ENCODE results near the gene IER5L.

Gene IER5L

DNA sequence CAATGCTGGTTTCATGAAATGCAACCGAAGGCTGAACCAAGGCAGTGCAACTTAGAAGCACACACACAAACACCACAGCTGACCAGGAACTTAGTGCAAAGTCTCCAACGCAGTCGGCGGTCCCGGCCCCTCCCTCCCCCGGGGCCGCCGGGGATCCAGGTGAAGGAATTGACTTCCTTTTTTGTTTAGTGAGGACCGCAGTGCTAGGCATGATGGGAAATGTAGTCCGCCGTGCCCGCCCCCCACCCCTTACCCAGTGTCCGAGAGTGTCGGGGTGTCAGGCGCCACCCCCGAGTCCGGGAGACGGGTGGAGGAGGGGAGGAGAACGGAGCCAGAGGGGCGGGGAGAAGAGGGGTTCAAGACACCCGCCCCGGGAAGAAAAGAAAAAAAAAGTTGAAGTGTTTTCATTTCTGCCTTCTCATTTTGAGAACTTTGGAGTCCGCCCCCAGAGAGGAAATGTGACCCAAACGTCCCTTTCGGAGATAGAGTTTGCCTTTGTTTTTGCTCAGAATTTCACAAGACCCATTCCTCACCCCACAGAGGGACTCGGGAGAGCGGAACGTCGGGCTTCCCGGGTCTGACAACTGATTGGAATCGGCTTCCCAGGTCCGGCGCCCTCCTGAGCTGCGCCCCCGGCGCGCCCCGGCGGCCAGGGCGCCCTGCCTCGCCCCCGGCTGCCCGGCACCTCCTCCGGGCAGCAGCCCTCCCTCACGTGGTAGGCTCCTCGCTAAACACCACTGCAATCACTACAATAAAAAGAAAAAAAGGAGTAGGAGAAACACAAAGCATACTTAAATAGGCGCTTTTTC, 2.0 kb downstream of the IER5L start (continued):
- TF ChIP-seq, protein P1, sequence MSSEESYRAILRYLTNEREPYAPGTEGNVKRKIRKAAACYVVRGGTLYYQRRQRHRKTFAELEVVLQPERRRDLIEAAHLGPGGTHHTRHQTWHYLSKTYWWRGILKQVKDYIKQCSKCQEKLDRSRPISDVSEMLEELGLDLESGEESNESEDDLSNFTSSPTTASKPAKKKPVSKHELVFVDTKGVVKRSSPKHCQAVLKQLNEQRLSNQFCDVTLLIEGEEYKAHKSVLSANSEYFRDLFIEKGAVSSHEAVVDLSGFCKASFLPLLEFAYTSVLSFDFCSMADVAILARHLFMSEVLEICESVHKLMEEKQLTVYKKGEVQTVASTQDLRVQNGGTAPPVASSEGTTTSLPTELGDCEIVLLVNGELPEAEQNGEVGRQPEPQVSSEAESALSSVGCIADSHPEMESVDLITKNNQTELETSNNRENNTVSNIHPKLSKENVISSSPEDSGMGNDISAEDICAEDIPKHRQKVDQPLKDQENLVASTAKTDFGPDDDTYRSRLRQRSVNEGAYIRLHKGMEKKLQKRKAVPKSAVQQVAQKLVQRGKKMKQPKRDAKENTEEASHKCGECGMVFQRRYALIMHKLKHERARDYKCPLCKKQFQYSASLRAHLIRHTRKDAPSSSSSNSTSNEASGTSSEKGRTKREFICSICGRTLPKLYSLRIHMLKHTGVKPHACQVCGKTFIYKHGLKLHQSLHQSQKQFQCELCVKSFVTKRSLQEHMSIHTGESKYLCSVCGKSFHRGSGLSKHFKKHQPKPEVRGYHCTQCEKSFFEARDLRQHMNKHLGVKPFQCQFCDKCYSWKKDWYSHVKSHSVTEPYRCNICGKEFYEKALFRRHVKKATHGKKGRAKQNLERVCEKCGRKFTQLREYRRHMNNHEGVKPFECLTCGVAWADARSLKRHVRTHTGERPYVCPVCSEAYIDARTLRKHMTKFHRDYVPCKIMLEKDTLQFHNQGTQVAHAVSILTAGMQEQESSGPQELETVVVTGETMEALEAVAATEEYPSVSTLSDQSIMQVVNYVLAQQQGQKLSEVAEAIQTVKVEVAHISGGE (tag by site-specific recombination; conservative IDR thresholded peaks at IDR 0.05; ENCODE audit: low read depth), result peak; percentile 61
- no peak for TF ChIP-seq ZNF175 (tag by site-specific recombination; IDR thresholded peaks at IDR 0.05)
- TF ChIP-seq WT1 (tag by site-specific recombination; IDR thresholded peaks at IDR 0.05), result peak; percentile 52
- peak; percentile 67 for TF ChIP-seq ZNF24 (tag by site-specific recombination; IDR thresholded peaks at IDR 0.05)
- TF ChIP-seq, protein P2, sequence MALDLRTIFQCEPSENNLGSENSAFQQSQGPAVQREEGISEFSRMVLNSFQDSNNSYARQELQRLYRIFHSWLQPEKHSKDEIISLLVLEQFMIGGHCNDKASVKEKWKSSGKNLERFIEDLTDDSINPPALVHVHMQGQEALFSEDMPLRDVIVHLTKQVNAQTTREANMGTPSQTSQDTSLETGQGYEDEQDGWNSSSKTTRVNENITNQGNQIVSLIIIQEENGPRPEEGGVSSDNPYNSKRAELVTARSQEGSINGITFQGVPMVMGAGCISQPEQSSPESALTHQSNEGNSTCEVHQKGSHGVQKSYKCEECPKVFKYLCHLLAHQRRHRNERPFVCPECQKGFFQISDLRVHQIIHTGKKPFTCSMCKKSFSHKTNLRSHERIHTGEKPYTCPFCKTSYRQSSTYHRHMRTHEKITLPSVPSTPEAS (tag by site-specific recombination; IDR thresholded peaks at IDR 0.05), result peak; percentile 77
- no peak for TF ChIP-seq HOXC10 (CRISPR knock-in tag; IDR thresholded peaks at IDR 0.05)
- no peak for TF ChIP-seq ZNF266 (tag by site-specific recombination; IDR thresholded peaks at IDR 0.05; ENCODE audit: low read depth)
- no peak for TF ChIP-seq REPIN1 (tag by site-specific recombination; IDR thresholded peaks at IDR 0.05; ENCODE audit: low read depth)
- TF ChIP-seq ZNF677 (tag by site-specific recombination; IDR thresholded peaks at IDR 0.05), result no peak
- peak; percentile 42; the same call in 1 of the 2 replicates for TF ChIP-seq PRDM1 (tag by site-specific recombination; IDR thresholded peaks at IDR 0.05)
- 0 out of 2 replicates have a peak, but pooled peaks have one; percentile 10 for TF ChIP-seq ZBTB21 (tag by site-specific recombination; IDR thresholded peaks at IDR 0.05)
- no peak for TF ChIP-seq ZNF544 (tag by site-specific recombination; IDR thresholded peaks at IDR 0.05)
- TF ChIP-seq ZBTB8A (tag by site-specific recombination; IDR thresholded peaks at IDR 0.05), result peak; percentile 81
- peak; percentile 82 for TF ChIP-seq ZBTB17 (tag by site-specific recombination; IDR thresholded peaks at IDR 0.05)
- TF ChIP-seq ZNF335 (tag by site-specific recombination; conservative IDR thresholded peaks at IDR 0.05), result peak; percentile 85
- TF ChIP-seq ZNF211 (tag by site-specific recombination; IDR thresholded peaks at IDR 0.05; ENCODE audit: low read depth), result no peak
- no peak for TF ChIP-seq ZNF133 (tag by site-specific recombination; IDR thresholded peaks at IDR 0.05)
- TF ChIP-seq ZNF785 (tag by site-specific recombination; IDR thresholded peaks at IDR 0.05), result no peak
- no peak for TF ChIP-seq ZNF707 (tag by site-specific recombination; IDR thresholded peaks at IDR 0.05)
- TF ChIP-seq ZBTB48 (tag by site-specific recombination; IDR thresholded peaks at IDR 0.05), result peak; percentile 99
- TF ChIP-seq HOXD13 (CRISPR knock-in tag; IDR thresholded peaks at IDR 0.05; ENCODE audit: borderline replicate concordance), result no peak
- no peak for TF ChIP-seq ZSCAN23 (tag by site-specific recombination; IDR thresholded peaks at IDR 0.05)
- TF ChIP-seq ZNF600 (tag by site-specific recombination; IDR thresholded peaks at IDR 0.05), result no peak
- TF ChIP-seq ZNF837 (tag by site-specific recombination; IDR thresholded peaks at IDR 0.05), result no peak
- TF ChIP-seq KLF8 (tag by site-specific recombination; IDR thresholded peaks at IDR 0.05), result peak; percentile 91
- no peak for TF ChIP-seq ZNF596 (tag by site-specific recombination; IDR thresholded peaks at IDR 0.05)
- no peak for TF ChIP-seq ZNF433 (tag by site-specific recombination; IDR thresholded peaks at IDR 0.05; ENCODE audit: low read depth)
- TF ChIP-seq ZNF140 (tag by site-specific recombination; IDR thresholded peaks at IDR 0.05), result no peak
- no peak for TF ChIP-seq HOXA7 (CRISPR knock-in tag; IDR thresholded peaks at IDR 0.05; ENCODE audit: borderline replicate concordance)
- no peak for TF ChIP-seq ZNF132 (tag by site-specific recombination; IDR thresholded peaks at IDR 0.05; ENCODE audit: borderline replicate concordance)
- TF ChIP-seq ZNF292 (tag by site-specific recombination; IDR thresholded peaks at IDR 0.05; ENCODE audit: borderline replicate concordance, low read depth), result no peak
- TF ChIP-seq, protein P3, sequence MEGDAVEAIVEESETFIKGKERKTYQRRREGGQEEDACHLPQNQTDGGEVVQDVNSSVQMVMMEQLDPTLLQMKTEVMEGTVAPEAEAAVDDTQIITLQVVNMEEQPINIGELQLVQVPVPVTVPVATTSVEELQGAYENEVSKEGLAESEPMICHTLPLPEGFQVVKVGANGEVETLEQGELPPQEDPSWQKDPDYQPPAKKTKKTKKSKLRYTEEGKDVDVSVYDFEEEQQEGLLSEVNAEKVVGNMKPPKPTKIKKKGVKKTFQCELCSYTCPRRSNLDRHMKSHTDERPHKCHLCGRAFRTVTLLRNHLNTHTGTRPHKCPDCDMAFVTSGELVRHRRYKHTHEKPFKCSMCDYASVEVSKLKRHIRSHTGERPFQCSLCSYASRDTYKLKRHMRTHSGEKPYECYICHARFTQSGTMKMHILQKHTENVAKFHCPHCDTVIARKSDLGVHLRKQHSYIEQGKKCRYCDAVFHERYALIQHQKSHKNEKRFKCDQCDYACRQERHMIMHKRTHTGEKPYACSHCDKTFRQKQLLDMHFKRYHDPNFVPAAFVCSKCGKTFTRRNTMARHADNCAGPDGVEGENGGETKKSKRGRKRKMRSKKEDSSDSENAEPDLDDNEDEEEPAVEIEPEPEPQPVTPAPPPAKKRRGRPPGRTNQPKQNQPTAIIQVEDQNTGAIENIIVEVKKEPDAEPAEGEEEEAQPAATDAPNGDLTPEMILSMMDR (tag by site-specific recombination; IDR thresholded peaks at IDR 0.05), result no peak
- no peak for TF ChIP-seq ZNF16 (tag by site-specific recombination; IDR thresholded peaks at IDR 0.05; ENCODE audit: low read depth)
- no peak for TF ChIP-seq EGR2 (tag by site-specific recombination; IDR thresholded peaks at IDR 0.05; ENCODE audit: low read depth)
- TF ChIP-seq ZNF311 (tag by site-specific recombination; IDR thresholded peaks at IDR 0.05; ENCODE audit: borderline replicate concordance), result no peak
- no peak for TF ChIP-seq ZNF585B (tag by site-specific recombination; IDR thresholded peaks at IDR 0.05)
- no peak for TF ChIP-seq RBAK (tag by site-specific recombination; IDR thresholded peaks at IDR 0.05)
- peak; percentile 61; the same call in 1 of the 2 replicates for TF ChIP-seq KLF16 (tag by site-specific recombination; IDR thresholded peaks at IDR 0.05)
